Stimulated activated CD8-positive, alpha-beta memory T cell treated with anti-CD3 and anti-CD28 coated beads, Interleukin-4, amount 100 ng/mL, for 1 hour (primary cell): ENCODE data around the gene FGF14.

Source experiments
- DNase-seq, 2 donors: peaks; one replicate each; pipeline ENCODE4 v3.0.0-alpha.2; 2020; ENCODE audit warnings: low read depth in 2 of 2, low spot score in 1 of 2

FGF14 gene

GRCh38 chr13:101989798-101990350, 412.0 kb downstream of the FGF14 start:
- DNase-seq, result no peak

- DNase-seq, result no peak
These were observed 413.7 kb downstream of the FGF14 start for GRCh38 chr13:101988140-101988539.

GRCh38 chr13:101986316-101986715, 415.5 kb downstream of the FGF14 start:
- no peak for DNase-seq

- DNase-seq, result no peak
These were observed 416.5 kb downstream of the FGF14 start for GRCh38 chr13:101985321-101985720.

GRCh38 chr13:101982903-101983302, 418.9 kb downstream of the FGF14 start:
- no peak for DNase-seq

- no peak for DNase-seq
These were observed 422.0 kb downstream of the FGF14 start for GRCh38 chr13:101979825-101980224.

- no peak for DNase-seq
These were observed 423.1 kb downstream of the FGF14 start for GRCh38 chr13:101978552-101979315.

GRCh38 chr13:101977475-101977874, 424.4 kb downstream of the FGF14 start:
- no peak for DNase-seq

GRCh38 chr13:101972191-101972590, 429.7 kb downstream of the FGF14 start:
- no peak for DNase-seq

GRCh38 chr13:101970341-101970740, 431.5 kb downstream of the FGF14 start:
- DNase-seq, result no peak

GRCh38 chr13:101967781-101968180, 434.1 kb downstream of the FGF14 start:
- DNase-seq, result no peak

- DNase-seq, result no peak
These were observed 434.6 kb downstream of the FGF14 start for GRCh38 chr13:101967216-101967615.

- no peak for DNase-seq
These were observed 436.8 kb downstream of the FGF14 start for GRCh38 chr13:101965096-101965495.

GRCh38 chr13:101959016-101959415, 442.8 kb downstream of the FGF14 start:
- no peak for DNase-seq

- DNase-seq, result no peak
These were observed 446.1 kb downstream of the FGF14 start for GRCh38 chr13:101955764-101956163.

GRCh38 chr13:101951114-101951513, 450.7 kb downstream of the FGF14 start:
- no peak for DNase-seq

GRCh38 chr13:101949681-101950080, 452.2 kb downstream of the FGF14 start:
- no peak for DNase-seq

GRCh38 chr13:101946401-101946800, 455.4 kb downstream of the FGF14 start:
- DNase-seq, result no peak

GRCh38 chr13:101945435-101945834, 456.4 kb downstream of the FGF14 start:
- no peak for DNase-seq

- no peak for DNase-seq
These were observed 457.3 kb downstream of the FGF14 start for GRCh38 chr13:101944521-101944920.

- no peak for DNase-seq
These were observed 459.2 kb downstream of the FGF14 start for GRCh38 chr13:101942535-101943157.

GRCh38 chr13:101942038-101942437, 459.8 kb downstream of the FGF14 start:
- DNase-seq, result no peak
